SU-DHL-6 (cell line): ENCODE data around the gene GDI1.

Experiments used
- H2AFZ ChIP-seq: fragments of 200-600 bp; sonication (generic); 2 replicates; pipeline ENCODE4 v1.6.1; 2014; ENCODE audit warnings: low read depth, mild to moderate bottlenecking, moderate library complexity, mixed read lengths, antibody characterized with exemption, low read length; ENCODE audit not compliant: severe bottlenecking
- H3F3A ChIP-seq: fragments of 200-600 bp; shearing (Covaris generic); 2 replicates; pipeline ENCODE4 v1.6.0; 2016; ENCODE audit warnings: antibody characterized with exemption, mild to moderate bottlenecking; ENCODE audit not compliant: insufficient read depth
- H3K27ac ChIP-seq: fragments of 200-600 bp; sonication (generic); 2 replicates; pipeline ENCODE4 v1.5.1; 2016; ENCODE audit warnings: low read depth, mild to moderate bottlenecking, low read length, moderate library complexity, mixed read lengths
- H3K27me3 ChIP-seq: fragments of 200-600 bp; sonication (generic), shearing (Covaris generic); 2 replicates; pipeline ENCODE4 v1.6.0; 2014; ENCODE audit warnings: mild to moderate bottlenecking, low read length
- H3K36me3 ChIP-seq: fragments of 200-600 bp; sonication (generic); 2 replicates; pipeline ENCODE4 v1.6.1; 2014; ENCODE audit warnings: mild to moderate bottlenecking, low read length, mixed read lengths
- H3K4me2 ChIP-seq: fragments of 300-600, 200-600 bp; shearing (Covaris generic), sonication (generic); 2 replicates; pipeline ENCODE4 v1.6.0; 2014; ENCODE audit warnings: low read length, low read depth, mild to moderate bottlenecking; ENCODE audit not compliant: poor library complexity, severe bottlenecking
- H3K4me3 ChIP-seq: fragments of 200-600 bp; sonication (generic); 2 replicates; pipeline ENCODE4 v1.5.1; 2014; ENCODE audit warnings: antibody characterized with exemption, low read length, mild to moderate bottlenecking, mixed read lengths; ENCODE audit not compliant: insufficient read depth, poor library complexity, severe bottlenecking
- H3K79me2 ChIP-seq: fragments of 200-600 bp; sonication (generic); 2 replicates; pipeline ENCODE4 v1.6.1; 2014; ENCODE audit warnings: mild to moderate bottlenecking, low read length, moderate library complexity; ENCODE audit not compliant: insufficient read depth
- H3K9ac ChIP-seq: fragments of 200-600 bp; sonication (generic); 2 replicates; pipeline ENCODE4 v1.7.0; 2014; ENCODE audit warnings: mild to moderate bottlenecking, low read length
- H3K9me2 ChIP-seq: fragments of 200-600 bp; sonication (generic); replicated peaks from 2 replicates; pipeline ENCODE4 v1.6.1; 2014; ENCODE audit warnings: low read length; ENCODE audit not compliant: insufficient read depth
- H3K9me3 ChIP-seq: fragments of 200-600 bp; sonication (generic); 2 replicates; pipeline ENCODE4 v1.6.1; 2014; ENCODE audit warnings: low read length, mixed read lengths; ENCODE audit not compliant: insufficient read depth
- H4K20me1 ChIP-seq: fragments of 200-600 bp; sonication (generic); 2 replicates; pipeline ENCODE4 v1.6.1; 2014; ENCODE audit warnings: low read depth, mild to moderate bottlenecking, antibody characterized with exemption, low read length, moderate library complexity, mixed read lengths
- EZH2phosphoT487 ChIP-seq: fragments of 200-600 bp; sonication (generic), shearing (Covaris generic); conservative IDR thresholded peaks from 2 replicates; pipeline ENCODE4 v1.6.1; 2018; ENCODE audit warnings: mild to moderate bottlenecking, antibody characterized with exemption, low read length, moderate library complexity, mixed read lengths
- TF ChIP-seq, protein P1 (sequence below): fragments of 200-600 bp; sonication (generic); IDR thresholded peaks from one replicate; pipeline ENCODE4 v1.5.1; 2017; ENCODE audit warnings: antibody characterized with exemption, mild to moderate bottlenecking, low read length, moderate library complexity; ENCODE audit not compliant: insufficient read depth, poor library complexity, severe bottlenecking

The GDI1 gene

GRCh38 chrX:154420402-154420756, 16.6 kb upstream of the GDI1 start:
- H3K27me3 ChIP-seq: no peaks in the 10 kb centered on the region
- no peaks in the 10 kb centered on the region for H4K20me1 ChIP-seq

DNA sequence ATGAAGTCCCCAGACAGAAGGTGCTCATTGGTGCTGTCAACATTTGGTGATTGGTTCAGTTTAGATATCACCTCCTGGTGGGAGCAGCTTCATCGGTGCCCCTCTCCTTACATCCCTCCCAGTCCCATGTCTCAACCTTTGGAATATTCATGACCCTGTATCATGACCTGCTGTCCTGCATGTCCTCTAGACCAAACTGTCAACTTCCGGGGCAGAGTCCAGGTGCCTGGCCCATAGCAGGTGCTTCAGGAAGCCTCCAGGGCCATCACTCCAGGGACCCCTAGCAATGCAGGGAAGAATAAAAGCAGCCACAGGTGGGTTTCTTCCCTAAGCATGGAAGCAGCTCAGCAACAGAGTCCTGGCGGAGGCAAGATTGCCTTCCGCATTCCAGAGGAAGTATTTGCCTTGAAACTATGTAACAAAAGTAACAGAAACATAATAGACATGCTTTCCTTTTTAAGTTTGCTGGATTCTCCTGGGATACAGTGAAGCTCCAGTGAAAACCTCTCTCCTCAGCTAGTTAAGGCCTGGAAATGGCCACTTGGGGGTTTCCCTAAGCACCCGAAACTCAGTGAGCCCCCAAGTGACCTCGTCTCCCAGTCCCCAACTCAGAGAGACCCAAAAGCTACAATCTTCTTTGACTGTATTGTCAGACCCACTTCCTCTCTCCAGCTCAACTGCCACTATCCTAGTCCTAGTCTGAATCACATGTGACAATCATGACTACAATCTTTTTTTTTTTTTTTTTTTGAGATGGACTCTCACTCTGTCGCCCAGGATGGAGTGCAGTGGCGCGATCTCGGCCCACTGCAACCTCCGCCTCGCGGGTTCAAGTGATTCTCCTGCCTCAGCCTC, 9.8 kb upstream of the GDI1 start:
- Histone ChIP-seq H3K36me3 (no peaks in the 10 kb centered on the region), H3K9me3 (no peaks in the 10 kb centered on the region), H3K79me2 (peaks cover 9% of the 10 kb centered on the region; the same call in 1 of the 2 replicates), H3K27me3 (no peaks in the 10 kb centered on the region), H3K4me2 (no peak overlapping the region), H3K9ac (no peak overlapping the region), H3K27ac (no peak overlapping the region), H3K4me3 (no peak overlapping the region), H3F3A (no peaks in the 10 kb centered on the region), H2AFZ (no peak overlapping the region), H4K20me1 (no peaks in the 10 kb centered on the region), H3K9me2 (no peaks in the 10 kb centered on the region)
- no peak for TF ChIP-seq EZH2phosphoT487

More at GRCh38 chrX:154420402-154420756, 16.6 kb upstream of the GDI1 start:
- Histone ChIP-seq H3K79me2 (no peaks in the 10 kb centered on the region), H3K27ac (no peak overlapping the region), H2AFZ (no peak overlapping the region), H3K9ac (no peak overlapping the region), H3F3A (no peaks in the 10 kb centered on the region), H3K4me2 (no peak overlapping the region), H3K36me3 (no peaks in the 10 kb centered on the region), H3K9me3 (no peaks in the 10 kb centered on the region), H3K9me2 (no peaks in the 10 kb centered on the region), H3K4me3 (no peak overlapping the region)
- TF ChIP-seq, protein P1, sequence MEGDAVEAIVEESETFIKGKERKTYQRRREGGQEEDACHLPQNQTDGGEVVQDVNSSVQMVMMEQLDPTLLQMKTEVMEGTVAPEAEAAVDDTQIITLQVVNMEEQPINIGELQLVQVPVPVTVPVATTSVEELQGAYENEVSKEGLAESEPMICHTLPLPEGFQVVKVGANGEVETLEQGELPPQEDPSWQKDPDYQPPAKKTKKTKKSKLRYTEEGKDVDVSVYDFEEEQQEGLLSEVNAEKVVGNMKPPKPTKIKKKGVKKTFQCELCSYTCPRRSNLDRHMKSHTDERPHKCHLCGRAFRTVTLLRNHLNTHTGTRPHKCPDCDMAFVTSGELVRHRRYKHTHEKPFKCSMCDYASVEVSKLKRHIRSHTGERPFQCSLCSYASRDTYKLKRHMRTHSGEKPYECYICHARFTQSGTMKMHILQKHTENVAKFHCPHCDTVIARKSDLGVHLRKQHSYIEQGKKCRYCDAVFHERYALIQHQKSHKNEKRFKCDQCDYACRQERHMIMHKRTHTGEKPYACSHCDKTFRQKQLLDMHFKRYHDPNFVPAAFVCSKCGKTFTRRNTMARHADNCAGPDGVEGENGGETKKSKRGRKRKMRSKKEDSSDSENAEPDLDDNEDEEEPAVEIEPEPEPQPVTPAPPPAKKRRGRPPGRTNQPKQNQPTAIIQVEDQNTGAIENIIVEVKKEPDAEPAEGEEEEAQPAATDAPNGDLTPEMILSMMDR: no peak
- no peak for TF ChIP-seq EZH2phosphoT487

DNA sequence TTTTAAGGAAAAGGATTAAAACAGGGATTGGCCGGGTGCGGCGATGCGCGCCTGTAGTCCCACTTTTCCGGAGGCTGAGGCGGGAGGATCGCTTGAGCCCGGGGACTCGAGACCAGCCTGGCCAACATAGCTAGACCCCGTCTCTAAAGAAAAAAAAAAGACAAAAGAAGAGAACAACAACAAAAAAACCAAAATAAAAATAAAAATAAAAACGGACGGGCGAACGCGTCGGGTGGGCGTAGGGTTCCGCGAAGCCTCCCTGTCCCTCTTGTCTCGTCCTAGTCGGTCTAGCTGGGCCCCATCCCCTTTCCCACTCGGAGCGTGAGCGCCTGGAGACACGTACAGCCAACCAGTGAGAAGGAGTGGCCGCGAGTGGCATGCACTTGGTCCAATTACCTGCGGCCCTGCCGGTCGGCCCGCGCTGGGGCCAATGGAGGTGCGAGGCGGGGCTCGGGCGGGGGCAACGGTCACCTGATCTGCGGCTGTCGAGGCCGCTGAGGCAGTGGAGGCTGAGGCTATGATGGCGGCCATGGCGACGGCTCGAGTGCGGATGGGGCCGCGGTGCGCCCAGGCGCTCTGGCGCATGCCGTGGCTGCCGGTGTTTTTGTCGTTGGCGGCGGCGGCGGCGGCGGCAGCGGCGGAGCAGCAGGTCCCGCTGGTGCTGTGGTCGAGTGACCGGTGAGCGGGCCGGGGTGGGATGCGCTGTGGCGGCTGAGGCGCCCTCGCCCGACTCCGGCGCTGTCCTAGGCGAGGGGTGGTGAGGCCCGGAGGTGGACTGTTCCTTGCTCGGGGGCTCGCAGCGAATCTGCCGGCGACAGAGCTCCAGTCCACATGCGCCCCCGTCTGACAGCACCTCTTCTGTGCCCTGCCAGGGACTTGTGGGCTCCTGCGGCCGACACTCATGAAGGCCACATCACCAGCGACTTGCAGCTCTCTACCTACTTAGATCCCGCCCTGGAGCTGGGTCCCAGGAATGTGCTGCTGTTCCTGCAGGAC, 8.5 kb upstream of the GDI1 start, which contains the start of gene ATP6AP1:
Gene ATP6AP1 (plus strand): TSS at position 502 of the 996 bp plus-strand sequence. CDS start 16 bp downstream, at position 518.
- Histone ChIP-seq H3K79me2 (peaks cover 9% of the 10 kb centered on the region; the same call in 1 of the 2 replicates), H4K20me1 (no peaks in the 10 kb centered on the region), H3K4me2 (peak within 1 kb of the TSS; percentile 83), H3K4me3 (peak within 1 kb of the TSS; percentile 67), H3K9ac (peak within 1 kb of the TSS; percentile 78), H3K27me3 (no peaks in the 10 kb centered on the region), H3K27ac (peak within 1 kb of the TSS; percentile 36), H3K36me3 (no peaks in the 10 kb centered on the region), H3K9me3 (no peaks in the 10 kb centered on the region), H3F3A (no peaks in the 10 kb centered on the region), H3K9me2 (no peaks in the 10 kb centered on the region), H2AFZ (peak within 1 kb of the TSS; percentile 89)
- TF ChIP-seq, protein P1: no peak
- no peak for TF ChIP-seq EZH2phosphoT487
